Trophoblast cell (in vitro differentiated cells and primary cell): ENCODE results near the gene ABLIM1.

Experiments
- DNase-seq, 2 donors: peaks; one replicate each; pipeline ENCODE4 v3.0.0-alpha.2; 2016
- H2AFZ ChIP-seq: 2 replicates; pipeline ENCODE4 v1.6.1; 2013; ENCODE audit warnings: low read length, moderate library complexity, mild to moderate bottlenecking; ENCODE audit not compliant: insufficient read depth, poor library complexity
- H2AK5ac ChIP-seq: 2 replicates; pipeline ENCODE4 v1.6.1; 2013; ENCODE audit warnings: mild to moderate bottlenecking, low read length
- H2BK120ac ChIP-seq: 2 replicates; pipeline ENCODE4 v1.6.1; 2013; ENCODE audit warnings: low read length, mild to moderate bottlenecking, moderate library complexity; ENCODE audit not compliant: insufficient read depth, poor library complexity
- H2BK12ac ChIP-seq: 2 replicates; pipeline ENCODE4 v1.6.1; 2013; ENCODE audit warnings: mild to moderate bottlenecking, low read length, moderate library complexity
- H2BK5ac ChIP-seq: 2 replicates; pipeline ENCODE4 v1.6.1; 2013; ENCODE audit warnings: low read length, low read depth, moderate library complexity, mild to moderate bottlenecking; ENCODE audit not compliant: poor library complexity
- H3K14ac ChIP-seq: 2 replicates; pipeline ENCODE4 v1.6.1; 2013; ENCODE audit warnings: mild to moderate bottlenecking, low read length
- H3K18ac ChIP-seq: 2 replicates; pipeline ENCODE4 v1.6.1; 2013; ENCODE audit warnings: mild to moderate bottlenecking, low read length
- H3K23ac ChIP-seq: 2 replicates; pipeline ENCODE4 v1.6.1; 2013; ENCODE audit warnings: low read length
- H3K27ac ChIP-seq: 2 replicates; pipeline ENCODE4 v1.5.1; 2013; ENCODE audit warnings: low read depth, mild to moderate bottlenecking, inconsistent platforms, low read length, moderate library complexity
- H3K27me3 ChIP-seq: 2 replicates; pipeline ENCODE4 v1.6.1; 2013; ENCODE audit warnings: inconsistent platforms, mild to moderate bottlenecking, low read length, moderate library complexity; ENCODE audit not compliant: insufficient read depth
- H3K36me3 ChIP-seq, 2 experiments: 1 replicate in 1 of 2; 2 replicates in 1 of 2; pipeline ENCODE4 v1.6.1; 2013; ENCODE audit warnings: low read length in 2 of 2, mild to moderate bottlenecking in 2 of 2, moderate library complexity in 1 of 2; ENCODE audit not compliant: insufficient read depth in 2 of 2, control insufficient read depth in 1 of 2
- H3K4ac ChIP-seq: 2 replicates; pipeline ENCODE4 v1.6.1; 2013; ENCODE audit warnings: low read depth, mild to moderate bottlenecking, low read length, moderate library complexity
- H3K4me1 ChIP-seq, 2 experiments: 1 replicate in 1 of 2; 2 replicates in 1 of 2; pipeline ENCODE4 v1.6.1; 2013; ENCODE audit warnings: low read length in 2 of 2, mild to moderate bottlenecking in 2 of 2, moderate library complexity in 1 of 2; ENCODE audit not compliant: insufficient read depth in 2 of 2, control insufficient read depth in 1 of 2
- H3K4me2 ChIP-seq: 2 replicates; pipeline ENCODE4 v1.6.1; 2013; ENCODE audit warnings: inconsistent platforms, mild to moderate bottlenecking, low read length, moderate library complexity
- H3K4me3 ChIP-seq: 2 replicates; pipeline ENCODE4 v1.5.1; 2013; ENCODE audit warnings: mild to moderate bottlenecking, low read depth, low read length, inconsistent platforms
- H3K79me1 ChIP-seq: one replicate; pipeline ENCODE4 v1.6.1; 2013; ENCODE audit warnings: low read length
- H3K79me2 ChIP-seq: 2 replicates; pipeline ENCODE4 v1.6.1; 2013; ENCODE audit warnings: low read length, mild to moderate bottlenecking; ENCODE audit not compliant: control insufficient read depth, insufficient read depth, poor library complexity
- H3K9ac ChIP-seq: 2 replicates; pipeline ENCODE4 v1.6.1; 2013; ENCODE audit warnings: mild to moderate bottlenecking, low read length
- H3K9me3 ChIP-seq: 2 replicates; pipeline ENCODE4 v1.6.1; 2013; ENCODE audit warnings: low read depth, mild to moderate bottlenecking, control low read depth, inconsistent platforms, low read length; ENCODE audit not compliant: insufficient read depth
- H4K12ac ChIP-seq: 2 replicates; pipeline ENCODE4 v1.6.1; 2013; ENCODE audit warnings: low read depth, mild to moderate bottlenecking, low read length, moderate library complexity
- H4K8ac ChIP-seq: 2 replicates; pipeline ENCODE4 v1.6.1; 2013; ENCODE audit warnings: low read depth, mild to moderate bottlenecking, low read length, moderate library complexity
- H4K91ac ChIP-seq: one replicate; pipeline ENCODE4 v1.6.1; 2013; ENCODE audit warnings: low read depth, mild to moderate bottlenecking, low read length, moderate library complexity
- WGBS: extraction: QIAGEN DNeasy Blood & Tissue Kit; methylation state at CpG from one replicate; pipeline ENCODE4 v1.1.7; 2013; ENCODE audit warnings: missing lambda C conversion rate; ENCODE audit not compliant: insufficient read length, insufficient coverage; ENCODE audit errors: extremely low coverage; 5-methylcytosine and 5-hydroxymethylcytosine counted together

The ABLIM1 gene

GRCh38 chr10:114499116-114499515 lies 159.0 kb downstream of the ABLIM1 start:
- H4K12ac ChIP-seq: no peak overlapping the region
- H3K4me2 ChIP-seq: no peak overlapping the region
- no peaks in the 10 kb centered on the region for H3K79me2 ChIP-seq
- DNase-seq: no peak
- H3K4me1 ChIP-seq: peaks cover 0 to 2% of the 10 kb centered on the region in 2 experiments
- H3K27me3 ChIP-seq: no peaks in the 10 kb centered on the region
- H2AK5ac ChIP-seq: no peak overlapping the region
- no peaks in the 10 kb centered on the region for H3K36me3 ChIP-seq
- H3K9ac ChIP-seq: no peak overlapping the region
- no peak overlapping the region for H3K18ac ChIP-seq
- no peak overlapping the region for H3K4ac ChIP-seq
- no peaks in the 10 kb centered on the region for H3K9me3 ChIP-seq
- H3K79me1 ChIP-seq: no peaks in the 10 kb centered on the region
- H4K8ac ChIP-seq: no peak overlapping the region
- no peak overlapping the region for H3K4me3 ChIP-seq
- H4K91ac ChIP-seq: no peak overlapping the region
- no peak overlapping the region for H3K14ac ChIP-seq
- H2AFZ ChIP-seq: no peak overlapping the region
- no peak overlapping the region for H2BK5ac ChIP-seq
- no peak overlapping the region for H3K27ac ChIP-seq
- no peak overlapping the region for H3K23ac ChIP-seq
- no CpG with 5 or more reads among the region's 2 CpGs for WGBS
- no peak overlapping the region for H2BK120ac ChIP-seq
- no peak overlapping the region for H2BK12ac ChIP-seq

- H3K4ac ChIP-seq: no peak overlapping the region
- no peak overlapping the region for H3K4me2 ChIP-seq
- no peaks in the 10 kb centered on the region for H3K79me1 ChIP-seq
- peaks cover 0 to 2% of the 10 kb centered on the region in 2 experiments for H3K4me1 ChIP-seq
- no peaks in the 10 kb centered on the region for H3K79me2 ChIP-seq
- no peak overlapping the region for H2AFZ ChIP-seq
- H4K8ac ChIP-seq: no peak overlapping the region
- H4K91ac ChIP-seq: no peak overlapping the region
- H3K18ac ChIP-seq: no peak overlapping the region
- no peak overlapping the region for H3K4me3 ChIP-seq
- no peak overlapping the region for H2BK120ac ChIP-seq
- no peak overlapping the region for H4K12ac ChIP-seq
- no peaks in the 10 kb centered on the region for H3K27me3 ChIP-seq
- no peak overlapping the region for H3K14ac ChIP-seq
- H2BK5ac ChIP-seq: no peak overlapping the region
- H2AK5ac ChIP-seq: no peak overlapping the region
- H3K9me3 ChIP-seq: no peaks in the 10 kb centered on the region
- no peak overlapping the region for H3K9ac ChIP-seq
- no CpG with 5 or more reads among the region's 2 CpGs for WGBS
- no peak for DNase-seq
- H3K23ac ChIP-seq: no peak overlapping the region
- no peak overlapping the region for H3K27ac ChIP-seq
- H2BK12ac ChIP-seq: no peak overlapping the region
- H3K36me3 ChIP-seq: no peaks in the 10 kb centered on the region
These were observed 159.5 kb downstream of the ABLIM1 start for GRCh38 chr10:114498413-114499111.

GRCh38 chr10:114495303-114495702 lies 162.8 kb downstream of the ABLIM1 start:
- Histone ChIP-seq H3K4ac (no peak overlapping the region), H2BK120ac (no peak overlapping the region), H3K27me3 (no peaks in the 10 kb centered on the region), H3K4me2 (no peak overlapping the region), H4K8ac (no peak overlapping the region), H3K9ac (no peak overlapping the region), H3K18ac (no peak overlapping the region), H2BK12ac (no peak overlapping the region), H3K27ac (no peak overlapping the region), H3K4me3 (no peak overlapping the region), H2AFZ (no peak overlapping the region), H3K4me1 (peaks cover 0 to 2% of the 10 kb centered on the region in 2 experiments), H2AK5ac (no peak overlapping the region), H4K12ac (no peak overlapping the region), H3K14ac (no peak overlapping the region), H2BK5ac (no peak overlapping the region), H3K23ac (no peak overlapping the region), H3K36me3 (no peaks in the 10 kb centered on the region), H3K9me3 (no peaks in the 10 kb centered on the region), H4K91ac (no peak overlapping the region), H3K79me1 (no peaks in the 10 kb centered on the region), H3K79me2 (no peaks in the 10 kb centered on the region)
- no peak for DNase-seq
- WGBS: no CpG with 5 or more reads among the region's 3 CpGs

GRCh38 chr10:114492351-114493037 lies 165.6 kb downstream of the ABLIM1 start:
- Histone ChIP-seq H2BK5ac (no peak overlapping the region), H3K23ac (no peak overlapping the region), H3K4me2 (no peak overlapping the region), H3K79me2 (no peaks in the 10 kb centered on the region), H3K4ac (no peak overlapping the region), H3K4me1 (peaks cover 0 to 6% of the 10 kb centered on the region in 2 experiments), H3K79me1 (no peaks in the 10 kb centered on the region), H2BK120ac (no peak overlapping the region), H2BK12ac (no peak overlapping the region), H4K8ac (no peak overlapping the region), H2AFZ (no peak overlapping the region), H3K36me3 (no peaks in the 10 kb centered on the region), H3K9ac (no peak overlapping the region), H2AK5ac (no peak overlapping the region), H4K12ac (no peak overlapping the region), H3K9me3 (no peaks in the 10 kb centered on the region), H4K91ac (no peak overlapping the region), H3K14ac (no peak overlapping the region), H3K4me3 (no peak overlapping the region), H3K18ac (no peak overlapping the region), H3K27me3 (no peaks in the 10 kb centered on the region), H3K27ac (no peak overlapping the region)
- DNase-seq: no peak
- WGBS: no CpG with 5 or more reads among the region's 4 CpGs
